GM18498 (cell line): Measurements from ENCODE around the gene IL17RE.
"Not testable (repeated sequence)": the region's sequence is repeated elsewhere in the genome, so short reads cannot be mapped to it uniquely, and the experiment has no call there.

Experiments
- ATAC-seq: cut with Tn5 transposase; IDR thresholded peaks from one replicate; pipeline ENCODE4 v1.9.1; 2021; ENCODE audit warnings: mild to moderate bottlenecking, moderate library complexity; ENCODE audit not compliant: unreplicated experiment

The IL17RE gene

DNA sequence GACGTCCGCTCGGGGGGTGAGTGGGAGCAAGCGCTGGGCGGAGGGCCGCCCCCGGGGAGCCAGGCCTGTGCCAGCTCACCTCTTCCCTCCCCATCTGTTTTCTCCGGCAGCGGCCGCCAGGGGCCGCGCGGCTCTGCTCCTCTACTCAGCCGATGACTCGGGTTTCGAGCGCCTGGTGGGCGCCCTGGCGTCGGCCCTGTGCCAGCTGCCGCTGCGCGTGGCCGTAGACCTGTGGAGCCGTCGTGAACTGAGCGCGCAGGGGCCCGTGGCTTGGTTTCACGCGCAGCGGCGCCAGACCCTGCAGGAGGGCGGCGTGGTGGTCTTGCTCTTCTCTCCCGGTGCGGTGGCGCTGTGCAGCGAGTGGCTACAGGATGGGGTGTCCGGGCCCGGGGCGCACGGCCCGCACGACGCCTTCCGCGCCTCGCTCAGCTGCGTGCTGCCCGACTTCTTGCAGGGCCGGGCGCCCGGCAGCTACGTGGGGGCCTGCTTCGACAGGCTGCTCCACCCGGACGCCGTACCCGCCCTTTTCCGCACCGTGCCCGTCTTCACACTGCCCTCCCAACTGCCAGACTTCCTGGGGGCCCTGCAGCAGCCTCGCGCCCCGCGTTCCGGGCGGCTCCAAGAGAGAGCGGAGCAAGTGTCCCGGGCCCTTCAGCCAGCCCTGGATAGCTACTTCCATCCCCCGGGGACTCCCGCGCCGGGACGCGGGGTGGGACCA lies 30.4 kb downstream of the IL17RE start:
- peak; percentile 74 for ATAC-seq

DNA sequence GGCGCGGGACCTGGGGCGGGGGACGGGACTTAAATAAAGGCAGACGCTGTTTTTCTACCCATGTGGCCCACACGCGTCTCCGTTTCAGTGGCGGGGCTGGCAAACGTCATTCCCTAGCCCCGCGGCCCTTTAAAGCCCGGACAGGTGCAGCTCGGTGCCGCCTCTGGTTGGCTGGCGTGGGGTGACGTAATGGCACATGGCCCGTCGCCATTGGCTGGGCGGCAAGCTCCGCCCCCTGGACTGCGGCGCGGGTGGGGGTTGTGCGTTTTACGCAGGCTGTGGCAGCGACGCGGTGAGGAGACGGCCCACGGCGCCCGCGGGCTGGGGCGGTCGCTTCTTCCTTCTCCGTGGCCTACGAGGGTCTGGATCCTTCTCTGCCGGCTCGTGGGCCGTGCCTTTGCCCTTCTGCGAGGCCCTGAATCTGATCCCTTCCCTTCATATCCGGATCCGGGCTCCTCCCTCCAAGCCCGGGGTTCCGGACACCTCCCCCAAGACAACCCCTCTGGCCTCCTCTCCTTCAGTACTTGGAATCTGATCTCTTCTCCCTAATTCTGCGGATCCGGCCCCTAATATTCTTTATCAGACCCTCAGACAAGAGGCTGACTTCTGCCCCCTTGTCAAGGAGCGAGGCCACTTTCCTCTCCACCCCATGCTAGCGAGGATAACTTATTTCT lies 31.1 kb downstream of the IL17RE start, which contains the start of gene CRELD1:
Gene CRELD1 (plus strand): TSS at position 274 of the 674 bp plus-strand sequence. CDS start 605 bp downstream, outside the sequence.
- ATAC-seq = peak; percentile 87

DNA sequence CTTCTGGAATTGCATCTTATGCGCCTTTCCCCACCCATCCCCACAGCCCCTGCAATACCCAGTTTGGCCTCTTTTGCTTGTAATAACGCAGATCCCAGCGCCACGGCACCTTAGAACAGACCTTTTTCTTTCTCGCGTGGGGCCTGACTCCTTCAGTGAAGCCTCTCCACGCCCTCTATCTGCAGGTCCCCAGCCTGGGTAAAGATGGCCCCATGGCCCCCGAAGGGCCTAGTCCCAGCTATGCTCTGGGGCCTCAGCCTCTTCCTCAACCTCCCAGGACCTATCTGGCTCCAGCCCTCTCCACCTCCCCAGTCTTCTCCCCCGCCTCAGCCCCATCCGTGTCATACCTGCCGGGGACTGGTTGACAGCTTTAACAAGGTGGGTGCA lies 31.6 kb downstream of the IL17RE start:
- ATAC-seq = no peak

DNA sequence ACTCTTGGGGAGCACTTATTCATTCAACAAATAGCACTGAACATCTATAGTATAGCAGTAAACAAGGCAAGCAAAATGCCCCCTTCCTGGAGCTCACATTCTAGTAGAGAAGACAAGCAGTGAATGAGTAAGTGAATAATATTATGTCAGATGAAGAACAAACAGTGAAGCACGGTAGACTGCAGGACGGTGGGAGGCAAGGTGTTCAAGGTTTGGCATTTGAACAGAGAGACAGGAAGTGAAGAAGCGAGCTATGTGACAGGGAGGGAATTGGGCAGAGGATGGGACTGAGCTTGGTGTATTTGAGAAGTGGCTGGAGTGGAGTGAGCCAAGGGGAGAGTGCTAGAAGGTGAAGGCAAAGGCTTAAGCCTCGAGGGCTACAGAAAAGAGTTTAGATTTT lies 32.3 kb downstream of the IL17RE start:
- ATAC-seq = no peak

DNA sequence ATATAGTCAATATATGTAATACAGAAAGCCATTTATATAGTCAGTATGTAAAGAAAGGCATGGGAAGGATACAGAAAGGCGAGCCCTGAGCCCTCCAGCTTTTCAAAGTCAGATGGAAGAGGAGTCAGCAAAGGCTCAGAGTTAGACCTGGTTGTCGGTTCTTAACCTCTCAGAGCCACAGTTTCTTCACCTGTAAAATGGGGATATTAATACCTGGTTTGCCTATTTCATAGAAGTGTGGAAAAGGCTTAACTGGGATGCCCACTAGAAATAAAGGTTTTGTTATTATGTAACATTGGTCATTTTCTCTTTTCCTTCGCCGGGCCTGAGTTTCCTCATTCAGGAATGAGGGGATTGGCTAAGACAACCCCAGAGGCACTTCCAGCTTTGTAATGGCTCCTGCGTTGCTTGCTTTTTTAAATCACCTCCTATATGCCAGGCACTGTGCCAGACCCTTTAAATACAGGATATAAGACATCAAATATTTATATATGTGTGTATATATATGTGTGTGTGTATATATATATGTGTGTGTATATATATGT lies 33.4 kb downstream of the IL17RE start:
- ATAC-seq = no peak

DNA sequence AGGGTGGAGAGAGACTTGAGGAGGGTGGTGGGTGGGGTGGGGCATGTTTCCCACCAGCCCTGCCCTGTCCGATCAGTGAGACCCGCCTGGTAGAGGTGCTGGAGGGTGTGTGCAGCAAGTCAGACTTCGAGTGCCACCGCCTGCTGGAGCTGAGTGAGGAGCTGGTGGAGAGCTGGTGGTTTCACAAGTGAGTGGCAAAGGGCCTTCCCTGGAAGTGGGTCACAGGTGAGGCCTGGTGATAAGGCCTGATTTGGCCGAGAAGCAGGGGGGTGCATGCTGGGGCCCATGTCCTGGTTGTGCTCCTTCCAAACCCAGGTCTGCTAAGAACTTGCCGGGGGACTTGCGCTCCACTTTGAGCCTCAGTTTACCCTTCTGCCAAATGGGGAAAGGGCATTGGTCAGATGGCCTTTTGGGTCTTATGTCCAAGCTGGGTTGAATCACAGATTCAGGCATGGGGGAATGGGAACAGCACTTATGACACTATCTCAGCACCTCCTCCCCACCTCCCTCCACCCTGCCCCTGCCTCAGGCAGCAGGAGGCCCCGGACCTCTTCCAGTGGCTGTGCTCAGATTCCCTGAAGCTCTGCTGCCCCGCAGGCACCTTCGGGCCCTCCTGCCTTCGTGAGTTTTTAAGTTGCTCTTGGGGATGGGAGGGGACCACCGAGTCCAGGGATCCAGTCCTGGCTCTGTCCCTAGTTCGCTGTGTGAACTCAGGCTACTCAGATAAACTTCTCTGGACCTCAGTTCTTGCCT lies 35.0 kb downstream of the IL17RE start:
- ATAC-seq = no peak

DNA sequence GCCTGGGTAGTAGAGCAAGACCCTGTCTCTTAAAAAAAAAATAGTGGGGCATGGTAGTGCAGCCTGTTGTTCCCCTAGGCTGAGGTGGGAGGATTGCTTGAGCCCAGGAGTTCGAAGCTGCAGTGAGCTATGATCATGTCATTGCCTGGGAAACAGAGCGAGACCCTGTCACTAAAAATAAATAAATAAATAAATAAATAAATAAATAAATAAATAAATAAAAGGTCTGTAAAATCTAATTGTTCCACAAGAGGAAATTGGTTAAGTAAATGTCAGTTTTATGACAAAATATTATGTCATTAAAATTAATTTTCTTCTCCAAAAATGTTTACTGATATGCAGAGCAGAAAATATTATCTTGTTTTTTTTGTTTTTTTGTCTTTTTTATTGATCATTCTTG lies 36.3 kb downstream of the IL17RE start:
- ATAC-seq = no peak

DNA sequence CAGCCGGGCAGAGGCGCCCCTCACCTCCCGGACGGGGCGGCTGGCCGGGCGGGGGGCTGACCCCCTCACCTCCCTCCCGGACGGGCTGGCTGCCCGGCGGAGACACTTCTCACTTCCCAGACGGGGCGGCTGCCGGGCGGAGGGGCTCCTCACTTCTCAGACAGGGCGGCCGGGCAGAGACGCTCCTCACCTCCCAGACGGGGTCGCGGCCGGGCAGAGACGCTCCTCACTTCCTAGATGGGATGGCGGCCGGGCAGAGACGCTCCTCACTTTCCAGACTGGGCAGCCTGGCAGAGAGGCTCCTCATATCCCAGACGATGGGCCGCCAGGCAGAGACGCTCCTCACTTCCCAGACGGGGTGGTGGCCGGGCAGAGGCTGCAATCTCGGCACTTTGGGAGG lies 37.3 kb downstream of the IL17RE start:
- not testable (repeated sequence) for ATAC-seq

DNA sequence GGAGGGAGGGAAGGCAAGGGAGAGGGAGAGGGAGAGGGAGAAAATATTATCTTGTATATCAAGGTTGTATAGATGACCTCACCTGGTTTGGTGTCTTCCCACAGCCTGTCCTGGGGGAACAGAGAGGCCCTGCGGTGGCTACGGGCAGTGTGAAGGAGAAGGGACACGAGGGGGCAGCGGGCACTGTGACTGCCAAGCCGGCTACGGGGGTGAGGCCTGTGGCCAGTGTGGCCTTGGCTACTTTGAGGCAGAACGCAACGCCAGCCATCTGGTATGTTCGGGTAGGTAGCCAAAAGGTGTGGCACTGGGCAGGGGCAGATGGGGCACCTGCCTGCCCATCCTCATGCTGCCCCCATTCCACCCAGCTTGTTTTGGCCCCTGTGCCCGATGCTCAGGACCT lies 38.1 kb downstream of the IL17RE start:
- no peak for ATAC-seq

DNA sequence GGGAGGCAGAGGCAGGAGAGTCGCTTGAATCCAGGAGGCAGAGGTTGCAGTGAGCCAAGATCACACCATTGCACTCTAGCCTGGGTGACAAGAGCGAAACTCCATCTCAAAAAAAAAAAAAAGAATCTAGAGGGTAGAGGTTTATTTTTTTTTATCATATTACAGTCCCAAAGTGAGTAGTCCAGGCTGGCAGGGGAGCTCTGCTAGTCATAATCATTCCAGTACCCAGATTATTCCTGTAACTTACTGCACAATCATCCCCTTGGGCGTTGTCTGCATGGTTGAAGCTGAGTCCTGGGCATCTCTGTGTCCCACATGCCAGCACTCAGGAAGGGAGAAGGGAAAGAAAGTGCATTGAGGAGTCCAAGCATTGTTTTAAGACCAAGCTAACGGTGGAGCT lies 39.5 kb downstream of the IL17RE start:
- ATAC-seq = no peak

DNA sequence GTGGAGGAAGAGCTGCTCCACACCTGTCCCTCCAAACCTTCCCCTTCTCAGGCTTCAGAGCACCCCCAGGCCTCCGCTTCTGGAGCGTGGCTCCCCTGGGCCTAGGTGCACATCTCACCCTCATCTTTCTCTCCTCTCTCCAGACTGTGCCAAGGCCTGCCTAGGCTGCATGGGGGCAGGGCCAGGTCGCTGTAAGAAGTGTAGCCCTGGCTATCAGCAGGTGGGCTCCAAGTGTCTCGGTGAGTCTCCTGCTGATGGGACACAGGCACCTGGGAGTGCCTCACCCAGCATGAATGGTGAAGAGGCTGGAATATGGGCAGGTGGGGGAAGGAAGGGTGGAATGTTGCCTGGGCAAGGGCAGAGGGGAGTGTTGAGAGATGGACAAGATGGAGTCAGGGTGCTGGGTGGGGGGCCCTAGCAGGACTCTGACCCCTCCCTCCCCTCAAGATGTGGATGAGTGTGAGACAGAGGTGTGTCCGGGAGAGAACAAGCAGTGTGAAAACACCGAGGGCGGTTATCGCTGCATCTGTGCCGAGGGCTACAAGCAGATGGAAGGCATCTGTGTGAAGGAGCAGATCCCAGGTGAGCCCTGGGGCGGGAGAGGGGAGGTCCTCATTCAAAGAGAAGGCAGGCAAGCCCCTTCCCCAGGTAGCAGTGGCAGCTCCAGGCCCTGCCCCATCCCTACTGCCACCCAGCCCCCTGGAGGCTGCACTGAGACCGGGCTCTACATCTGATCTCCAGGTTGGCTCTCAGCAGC lies 40.5 kb downstream of the IL17RE start:
- no peak for ATAC-seq

DNA sequence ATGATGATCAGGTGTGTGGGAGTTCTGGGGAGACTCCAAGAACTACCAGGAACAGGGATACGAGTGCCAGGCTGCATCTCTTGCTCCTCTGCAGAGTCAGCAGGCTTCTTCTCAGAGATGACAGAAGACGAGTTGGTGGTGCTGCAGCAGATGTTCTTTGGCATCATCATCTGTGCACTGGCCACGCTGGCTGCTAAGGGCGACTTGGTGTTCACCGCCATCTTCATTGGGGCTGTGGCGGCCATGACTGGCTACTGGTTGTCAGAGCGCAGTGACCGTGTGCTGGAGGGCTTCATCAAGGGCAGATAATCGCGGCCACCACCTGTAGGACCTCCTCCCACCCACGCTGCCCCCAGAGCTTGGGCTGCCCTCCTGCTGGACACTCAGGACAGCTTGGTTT lies 41.6 kb downstream of the IL17RE start:
- no peak for ATAC-seq

DNA sequence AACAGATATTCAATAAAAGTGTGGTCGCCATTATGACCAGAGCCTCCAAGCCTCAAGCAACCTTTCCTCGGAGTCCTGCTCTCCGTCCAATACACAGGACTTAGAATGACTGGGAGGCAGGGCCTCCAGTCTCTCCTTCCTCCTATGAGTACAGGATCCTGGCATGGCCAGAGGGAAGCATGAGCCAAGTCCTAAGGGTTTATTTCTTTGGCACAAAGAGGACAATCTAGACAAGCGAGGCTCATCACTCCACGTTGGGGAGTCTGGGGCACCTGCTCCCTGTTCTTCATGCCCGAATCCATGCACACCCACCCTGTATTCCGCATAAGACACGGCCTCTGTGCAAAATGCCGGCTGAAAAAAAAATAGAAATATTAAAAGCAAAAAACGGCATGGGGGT lies 42.7 kb downstream of the IL17RE start:
- no peak for ATAC-seq

DNA sequence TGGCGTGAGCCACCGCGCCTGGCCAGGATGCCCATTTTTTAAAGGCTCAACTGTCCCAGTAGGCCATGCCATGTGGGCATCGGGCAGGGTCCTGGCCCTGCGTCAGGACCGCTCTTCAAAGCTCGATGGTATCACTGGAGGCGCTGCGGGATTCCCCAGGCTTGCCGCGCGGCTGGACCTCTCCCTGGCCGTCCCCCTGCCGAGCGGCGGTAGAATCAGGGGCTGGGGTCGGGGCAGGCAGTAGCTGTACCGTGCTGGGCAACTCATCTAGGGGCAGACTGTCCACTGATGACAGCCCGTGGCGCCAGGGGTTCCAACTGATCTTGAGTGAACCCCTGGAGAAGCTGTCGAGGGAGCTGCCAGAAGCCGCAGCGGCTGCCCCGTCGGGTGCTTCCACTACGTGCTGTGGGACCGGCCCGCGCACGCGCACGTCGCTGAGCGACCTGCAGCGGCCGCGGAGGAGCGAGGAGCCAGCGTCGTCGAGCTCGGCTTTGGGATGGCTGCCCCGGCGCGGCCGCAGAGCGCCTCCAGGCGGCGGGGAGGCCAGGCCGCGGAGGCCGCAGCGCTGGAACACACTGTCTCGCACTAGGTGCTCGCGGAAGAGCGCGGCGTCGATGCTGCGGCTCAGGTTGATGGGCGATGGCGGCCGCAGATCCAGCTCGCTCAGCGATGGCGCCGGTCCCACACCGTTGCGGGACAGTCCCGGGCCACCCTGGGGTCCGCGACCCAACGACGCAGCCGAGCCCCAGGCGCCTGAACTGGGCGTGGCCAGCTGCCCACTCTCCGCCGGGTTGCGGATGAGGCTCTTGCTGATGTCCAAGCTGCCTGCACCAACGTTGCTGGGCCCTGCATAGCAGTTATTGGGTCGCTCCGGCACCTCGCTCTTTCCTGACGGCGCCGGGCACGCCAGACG lies 43.7 kb downstream of the IL17RE start:
- peak; percentile 51 for ATAC-seq

DNA sequence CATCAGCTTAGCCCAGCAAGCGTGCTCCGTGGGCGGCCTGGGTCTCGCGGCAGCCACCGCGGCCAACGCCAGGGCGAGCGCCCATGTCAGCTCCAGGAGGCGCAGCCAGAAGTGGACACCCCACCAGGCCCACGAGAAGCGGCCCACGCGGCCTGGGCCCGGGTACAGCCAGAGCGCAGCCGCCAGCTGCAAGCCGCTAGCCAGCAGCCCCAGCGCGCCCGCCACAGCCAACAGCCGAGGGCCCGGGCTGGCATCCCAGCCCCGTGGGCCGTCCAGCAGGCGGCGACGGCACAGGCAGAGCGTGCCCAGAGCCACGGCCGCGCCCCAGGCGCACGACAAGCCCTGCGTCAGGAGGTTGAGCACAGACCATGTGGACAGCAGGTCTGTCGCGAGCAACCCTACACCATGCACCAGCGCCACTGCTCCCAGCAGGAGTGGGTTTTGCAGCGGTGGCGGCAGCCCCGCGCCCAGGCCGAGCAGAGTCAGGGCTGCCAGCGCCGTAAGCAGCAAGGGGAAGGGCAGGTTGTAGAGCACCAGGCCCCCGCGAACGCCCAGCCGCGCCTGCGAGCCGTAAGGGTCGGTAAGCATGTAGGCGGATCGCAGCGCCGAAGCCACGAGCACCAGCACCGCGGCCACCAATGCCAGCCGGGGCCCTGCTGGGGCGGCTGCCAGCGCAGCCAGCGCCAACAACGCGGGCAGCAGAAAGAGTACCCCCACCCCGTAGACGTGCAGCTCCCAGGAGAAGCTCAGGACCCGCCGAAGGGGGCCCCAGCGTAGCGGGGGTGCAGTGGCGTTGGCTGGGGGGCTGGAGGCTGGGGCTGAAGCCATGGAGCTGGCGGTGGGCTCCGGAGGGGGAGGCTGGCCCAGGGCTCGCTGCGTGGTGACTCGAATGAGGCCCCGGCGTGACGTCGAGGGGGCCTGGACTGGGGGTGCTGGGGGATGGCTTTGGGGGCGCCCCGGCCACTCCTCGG lies 44.7 kb downstream of the IL17RE start:
- ATAC-seq = no peak

DNA sequence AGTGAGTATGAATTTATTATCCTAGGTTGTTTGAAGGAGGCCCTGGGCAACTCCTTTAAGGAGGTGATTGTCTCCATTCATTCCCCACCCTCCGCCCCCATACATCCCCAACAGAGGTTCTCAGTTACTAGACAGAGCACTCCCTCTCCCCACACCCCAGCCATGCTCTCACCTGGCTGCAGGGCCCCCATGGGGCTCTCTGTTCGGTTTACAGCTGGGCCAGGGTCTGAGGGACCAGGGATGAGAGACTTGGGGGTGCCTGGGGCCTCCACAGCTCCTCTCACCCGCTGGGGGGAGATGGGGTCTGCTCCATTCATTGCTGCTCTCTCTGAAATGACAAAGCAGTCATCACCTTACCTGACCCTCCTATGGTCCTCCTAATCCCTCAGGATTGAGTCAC lies 45.9 kb downstream of the IL17RE start:
- ATAC-seq = no peak

DNA sequence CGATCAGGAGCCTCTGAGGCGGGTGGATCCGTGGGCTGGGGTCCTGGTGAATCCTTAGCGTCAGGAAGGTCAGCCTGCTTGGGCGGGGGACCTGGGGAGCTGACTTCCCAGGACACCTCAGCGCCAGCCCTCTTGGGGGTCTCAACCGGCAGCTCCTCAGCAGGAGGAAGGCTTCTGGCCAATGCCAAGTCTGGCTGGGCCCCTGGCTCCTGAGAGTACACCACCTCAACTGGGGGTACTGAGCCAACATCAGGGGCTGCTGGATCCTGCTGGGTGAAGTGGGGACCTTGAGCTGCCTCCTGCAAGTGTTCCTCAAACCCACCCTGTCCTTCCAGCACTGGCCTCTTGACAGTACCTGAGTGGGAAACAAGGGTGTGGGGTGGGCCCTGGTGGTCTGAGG lies 46.5 kb downstream of the IL17RE start:
- ATAC-seq = no peak

DNA sequence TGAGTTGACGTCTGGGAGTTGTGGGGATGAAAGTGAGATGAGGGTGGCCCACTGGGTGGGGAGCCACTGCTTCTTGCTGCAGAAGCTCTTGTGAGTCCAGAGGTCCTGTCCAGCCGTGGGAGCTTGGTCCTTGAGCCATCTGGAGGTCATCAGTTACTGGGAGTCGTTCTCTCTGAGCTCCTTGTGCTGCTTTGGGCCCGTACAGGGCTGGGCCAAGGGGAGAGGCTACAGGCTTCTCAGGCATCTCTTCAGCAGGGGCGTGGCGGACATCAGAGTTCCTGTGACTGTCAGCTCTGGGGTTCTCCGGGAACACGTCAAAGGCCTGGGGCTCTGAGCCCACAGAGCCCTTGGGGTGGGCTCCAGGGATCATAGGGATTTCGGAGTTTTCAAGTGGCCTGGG lies 47.0 kb downstream of the IL17RE start:
- ATAC-seq = no peak

DNA sequence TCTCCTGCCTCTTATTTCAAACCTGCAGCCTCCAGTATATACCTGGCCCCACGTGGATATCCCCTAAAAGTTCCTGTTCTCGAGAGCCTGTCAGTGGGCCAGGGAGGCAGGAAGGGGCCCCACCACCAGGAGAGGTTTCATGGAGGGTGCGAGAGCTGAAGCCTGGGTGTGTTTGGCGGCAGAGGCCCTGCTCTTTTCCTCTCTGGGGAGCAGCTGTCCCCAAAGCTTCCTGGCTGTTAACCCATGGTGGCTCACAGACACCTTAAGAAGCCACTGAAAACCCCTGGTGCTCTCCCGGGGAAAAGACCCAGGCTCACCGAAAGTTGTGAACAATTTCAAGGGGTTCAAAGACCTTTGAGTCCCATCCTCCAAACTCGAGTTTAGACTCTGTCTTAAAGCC lies 48.5 kb downstream of the IL17RE start:
- ATAC-seq = no peak
